BLaER1 (cell line): ENCODE data around the gene ACTRT2.

Experiments used
- H3K27ac ChIP-seq: shearing (Covaris generic); formaldehyde crosslinking; 2 replicates; pipeline ENCODE4 v1.8.1; 2022
- H3K27me3 ChIP-seq: shearing (Covaris generic); formaldehyde crosslinking; 2 replicates; pipeline ENCODE4 v1.8.1; 2022
- H3K36me3 ChIP-seq: shearing (Covaris generic); formaldehyde crosslinking; 2 replicates; pipeline ENCODE4 v1.8.1; 2022
- H3K4me1 ChIP-seq: shearing (Covaris generic); formaldehyde crosslinking; 2 replicates; pipeline ENCODE4 v1.8.1; 2022
- H3K4me2 ChIP-seq: shearing (Covaris generic); formaldehyde crosslinking; 2 replicates; pipeline ENCODE4 v1.8.1; 2022
- H3K4me3 ChIP-seq: shearing (Covaris generic); formaldehyde crosslinking; 2 replicates; pipeline ENCODE4 v1.8.1; 2022
- H3K9ac ChIP-seq: shearing (Covaris generic); formaldehyde crosslinking; 2 replicates; pipeline ENCODE4 v1.8.1; 2022
- H3K9me3 ChIP-seq: shearing (Covaris generic); formaldehyde crosslinking; 2 replicates; pipeline ENCODE4 v1.8.1; 2022
- H4K20me1 ChIP-seq: shearing (Covaris generic); formaldehyde crosslinking; 2 replicates; pipeline ENCODE4 v1.8.1; 2022
- Cebpa-rat ChIP-seq: shearing (Covaris generic); IDR thresholded peaks from 2 replicates; pipeline ENCODE4 v1.8.1; 2022

Gene ACTRT2

GRCh38 chr1:2983319-2983705 is 38.0 kb upstream of the ACTRT2 start:
- no peak for TF ChIP-seq Cebpa-rat
- H3K27me3 ChIP-seq = no peaks in the 10 kb centered on the region; the same call in none of the 2 replicates
- no peak overlapping the region for H3K27ac ChIP-seq
- H3K4me3 ChIP-seq = no peak overlapping the region
- H3K9me3 ChIP-seq = no peaks in the 10 kb centered on the region
- no peaks in the 10 kb centered on the region; the same call in 1 of the 2 replicates for H4K20me1 ChIP-seq
- no peak overlapping the region for H3K4me2 ChIP-seq
- H3K4me1 ChIP-seq = peaks cover 22% of the 10 kb centered on the region
- no peak overlapping the region for H3K9ac ChIP-seq
- no peaks in the 10 kb centered on the region for H3K36me3 ChIP-seq

- Histone ChIP-seq H3K27ac (no peak overlapping the region), H3K4me1 (peaks cover 22% of the 10 kb centered on the region), H3K36me3 (no peaks in the 10 kb centered on the region), H3K4me2 (no peak overlapping the region), H4K20me1 (no peaks in the 10 kb centered on the region; the same call in 1 of the 2 replicates), H3K9me3 (no peaks in the 10 kb centered on the region), H3K4me3 (no peak overlapping the region), H3K9ac (no peak overlapping the region), H3K27me3 (no peaks in the 10 kb centered on the region; the same call in none of the 2 replicates)
- no peak for TF ChIP-seq Cebpa-rat
Measured at GRCh38 chr1:2983706-2984398, 37.4 kb upstream of the ACTRT2 start.

- H4K20me1 ChIP-seq = no peaks in the 10 kb centered on the region; the same call in 1 of the 2 replicates
- no peaks in the 10 kb centered on the region for H3K36me3 ChIP-seq
- H3K27ac ChIP-seq = no peak overlapping the region
- H3K9ac ChIP-seq = no peak overlapping the region
- H3K4me3 ChIP-seq = no peak overlapping the region
- no peaks in the 10 kb centered on the region for H3K9me3 ChIP-seq
- no peak for TF ChIP-seq Cebpa-rat
- H3K4me2 ChIP-seq = no peak overlapping the region
- no peaks in the 10 kb centered on the region; the same call in none of the 2 replicates for H3K27me3 ChIP-seq
- peaks cover 22% of the 10 kb centered on the region for H3K4me1 ChIP-seq
Measured at GRCh38 chr1:2984399-2985061, 36.7 kb upstream of the ACTRT2 start.

- Histone ChIP-seq H3K4me2 (no peak overlapping the region), H3K9ac (no peak overlapping the region), H3K27ac (no peak overlapping the region), H3K4me3 (no peak overlapping the region), H3K36me3 (no peaks in the 10 kb centered on the region), H3K27me3 (no peaks in the 10 kb centered on the region; the same call in none of the 2 replicates), H3K9me3 (no peaks in the 10 kb centered on the region), H4K20me1 (no peaks in the 10 kb centered on the region; the same call in 1 of the 2 replicates), H3K4me1 (peaks cover 21% of the 10 kb centered on the region)
- TF ChIP-seq Cebpa-rat = no peak
Measured at GRCh38 chr1:2985067-2985561, 36.2 kb upstream of the ACTRT2 start.

- H3K36me3 ChIP-seq = no peaks in the 10 kb centered on the region
- H4K20me1 ChIP-seq = no peaks in the 10 kb centered on the region; the same call in 1 of the 2 replicates
- H3K4me2 ChIP-seq = no peak overlapping the region
- TF ChIP-seq Cebpa-rat = no peak
- no peak overlapping the region for H3K4me3 ChIP-seq
- no peaks in the 10 kb centered on the region for H3K9me3 ChIP-seq
- no peak overlapping the region for H3K9ac ChIP-seq
- H3K4me1 ChIP-seq = peaks cover 16% of the 10 kb centered on the region
- H3K27ac ChIP-seq = no peak overlapping the region
- no peaks in the 10 kb centered on the region; the same call in none of the 2 replicates for H3K27me3 ChIP-seq
Measured at GRCh38 chr1:2985694-2986548, 35.3 kb upstream of the ACTRT2 start.

- no peaks in the 10 kb centered on the region for H3K9me3 ChIP-seq
- no peaks in the 10 kb centered on the region for H3K36me3 ChIP-seq
- peaks cover 12% of the 10 kb centered on the region for H3K4me1 ChIP-seq
- H3K9ac ChIP-seq = no peak overlapping the region
- no peak overlapping the region for H3K4me3 ChIP-seq
- no peak for TF ChIP-seq Cebpa-rat
- no peaks in the 10 kb centered on the region; the same call in 1 of the 2 replicates for H4K20me1 ChIP-seq
- H3K27me3 ChIP-seq = no peaks in the 10 kb centered on the region; the same call in none of the 2 replicates
- no peak overlapping the region for H3K4me2 ChIP-seq
- no peak overlapping the region for H3K27ac ChIP-seq
Measured at GRCh38 chr1:2986549-2987305, 34.5 kb upstream of the ACTRT2 start.

- Histone ChIP-seq H3K27ac (no peak overlapping the region), H3K4me2 (no peak overlapping the region), H4K20me1 (no peaks in the 10 kb centered on the region; the same call in 1 of the 2 replicates), H3K36me3 (no peaks in the 10 kb centered on the region), H3K4me3 (no peak overlapping the region), H3K4me1 (peaks cover 2% of the 10 kb centered on the region), H3K9me3 (no peaks in the 10 kb centered on the region; the same call in 1 of the 2 replicates), H3K27me3 (no peaks in the 10 kb centered on the region; the same call in 1 of the 2 replicates), H3K9ac (no peak overlapping the region)
- TF ChIP-seq Cebpa-rat = no peak
Measured at GRCh38 chr1:2987773-2988172, 33.5 kb upstream of the ACTRT2 start.

GRCh38 chr1:2988256-2988655 is 33.0 kb upstream of the ACTRT2 start:
- TF ChIP-seq Cebpa-rat = no peak
- H3K27me3 ChIP-seq = no peaks in the 10 kb centered on the region; the same call in 1 of the 2 replicates
- H3K4me3 ChIP-seq = no peak overlapping the region
- H3K9ac ChIP-seq = no peak overlapping the region
- peaks cover 3% of the 10 kb centered on the region for H3K9me3 ChIP-seq
- H3K36me3 ChIP-seq = no peaks in the 10 kb centered on the region
- no peak overlapping the region for H3K4me2 ChIP-seq
- H3K4me1 ChIP-seq = no peaks in the 10 kb centered on the region
- no peaks in the 10 kb centered on the region; the same call in 1 of the 2 replicates for H4K20me1 ChIP-seq
- H3K27ac ChIP-seq = no peak overlapping the region

GRCh38 chr1:2989185-2989584 is 32.1 kb upstream of the ACTRT2 start:
- peaks cover 13% of the 10 kb centered on the region for H3K9me3 ChIP-seq
- H3K4me3 ChIP-seq = no peak overlapping the region
- H3K27ac ChIP-seq = no peak overlapping the region
- no peak overlapping the region for H3K9ac ChIP-seq
- TF ChIP-seq Cebpa-rat = no peak
- no peak overlapping the region for H3K4me2 ChIP-seq
- H3K36me3 ChIP-seq = no peaks in the 10 kb centered on the region
- no peaks in the 10 kb centered on the region for H4K20me1 ChIP-seq
- H3K4me1 ChIP-seq = no peaks in the 10 kb centered on the region
- H3K27me3 ChIP-seq = no peaks in the 10 kb centered on the region; the same call in 1 of the 2 replicates
